Mucosa of stomach (tissue), 1 donor: Measurements from ENCODE around the gene NPR1.

Experiments used
- H3K27me3 ChIP-seq: one replicate; pipeline ENCODE4 v1.7.0; 2013; ENCODE audit warnings: mild to moderate bottlenecking, low read length; ENCODE audit not compliant: control insufficient read depth, insufficient read depth
- H3K36me3 ChIP-seq: one replicate; pipeline ENCODE4 v1.7.0; 2013; ENCODE audit warnings: low read length; ENCODE audit not compliant: control insufficient read depth, insufficient read depth
- H3K4me1 ChIP-seq: one replicate; pipeline ENCODE4 v1.7.0; 2013; ENCODE audit warnings: mild to moderate bottlenecking, low read length; ENCODE audit not compliant: control insufficient read depth, insufficient read depth
- H3K4me3 ChIP-seq: one replicate; pipeline ENCODE4 v1.7.0; 2013; ENCODE audit warnings: low read length
- H3K9ac ChIP-seq: one replicate; pipeline ENCODE4 v1.7.0; 2013; ENCODE audit warnings: mild to moderate bottlenecking, low read length, moderate library complexity
- H3K9me3 ChIP-seq: one replicate; pipeline ENCODE4 v1.7.0; 2013; ENCODE audit warnings: mild to moderate bottlenecking, low read length, moderate library complexity; ENCODE audit not compliant: control insufficient read depth
- donor health status: Pancreatic carcinoma.

The NPR1 gene

GRCh38 chr1:153678519-153679336 is at the start of gene NPR1:
Gene NPR1, plus strand, starts transcription at chr1:153678688. Its CDS starts 421 bp downstream, at chr1:153679109.
- H3K9ac ChIP-seq: peak within 1 kb of the TSS; percentile 47

GRCh38 chr1:153629343-153629665 is 49.2 kb upstream of the NPR1 start:
- Histone ChIP-seq H3K9ac (no peak overlapping the region), H3K36me3 (no peaks in the 10 kb centered on the region), H3K4me1 (peaks cover 40% of the 10 kb centered on the region), H3K27me3 (no peaks in the 10 kb centered on the region), H3K9me3 (no peaks in the 10 kb centered on the region), H3K4me3 (no peak overlapping the region)

More at GRCh38 chr1:153678519-153679336, at the start of gene NPR1:
- no peaks in the 10 kb centered on the region for H3K36me3 ChIP-seq
- H3K9me3 ChIP-seq: no peaks in the 10 kb centered on the region
- peaks cover 24% of the 10 kb centered on the region for H3K4me1 ChIP-seq
- peak within 1 kb of the TSS; percentile 14 for H3K4me3 ChIP-seq
- peaks cover 44% of the 10 kb centered on the region for H3K27me3 ChIP-seq

DNA sequence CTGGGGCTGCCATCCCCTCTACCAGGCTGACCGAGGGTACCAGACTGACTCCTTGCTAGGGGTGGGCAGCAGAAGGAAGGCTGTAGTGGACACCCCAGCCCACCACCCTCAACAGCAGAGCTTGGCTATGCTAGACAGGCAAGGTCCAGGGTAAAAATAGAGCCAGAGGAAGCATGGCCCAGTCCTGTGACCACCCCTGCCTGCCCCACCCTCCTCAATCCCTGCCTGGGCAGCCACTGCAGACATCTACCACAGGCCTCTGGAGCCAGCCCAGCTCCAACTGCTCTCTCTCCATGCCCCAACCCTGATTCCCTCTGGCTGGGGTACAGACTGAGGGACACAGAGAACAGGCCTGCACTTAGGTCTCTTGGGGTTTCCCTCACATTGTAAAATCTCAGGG is 48.5 kb upstream of the NPR1 start:
- Histone ChIP-seq H3K27me3 (no peaks in the 10 kb centered on the region), H3K4me1 (peaks cover 40% of the 10 kb centered on the region), H3K36me3 (no peaks in the 10 kb centered on the region), H3K9me3 (no peaks in the 10 kb centered on the region), H3K4me3 (no peak overlapping the region), H3K9ac (no peak overlapping the region)

DNA sequence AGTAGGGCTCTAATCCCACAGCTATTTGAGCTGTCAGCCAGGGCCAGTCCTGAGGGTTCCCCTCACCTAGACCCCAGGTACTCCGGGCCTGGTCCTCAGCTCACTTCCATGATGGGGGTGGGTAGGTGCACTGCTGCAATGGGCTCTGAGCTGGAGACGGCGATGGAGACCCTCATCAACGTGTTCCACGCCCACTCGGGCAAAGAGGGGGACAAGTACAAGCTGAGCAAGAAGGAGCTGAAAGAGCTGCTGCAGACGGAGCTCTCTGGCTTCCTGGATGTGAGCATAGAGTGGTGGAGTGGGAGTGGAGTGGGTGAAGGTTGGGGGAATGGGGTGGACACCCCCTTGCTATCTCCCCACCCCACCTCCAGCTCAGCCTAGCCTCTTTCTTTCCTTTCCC is 48.1 kb upstream of the NPR1 start:
- no peaks in the 10 kb centered on the region for H3K27me3 ChIP-seq
- no peak overlapping the region for H3K9ac ChIP-seq
- H3K4me1 ChIP-seq: peaks cover 41% of the 10 kb centered on the region
- no peak overlapping the region for H3K4me3 ChIP-seq
- no peaks in the 10 kb centered on the region for H3K9me3 ChIP-seq
- H3K36me3 ChIP-seq: no peaks in the 10 kb centered on the region

- Histone ChIP-seq H3K36me3 (no peaks in the 10 kb centered on the region), H3K4me1 (peaks cover 46% of the 10 kb centered on the region), H3K27me3 (no peaks in the 10 kb centered on the region)
These were observed 47.2 kb upstream of the NPR1 start for GRCh38 chr1:153631047-153632022.

GRCh38 chr1:153633161-153633753 is 45.2 kb upstream of the NPR1 start:
- H3K9me3 ChIP-seq: no peaks in the 10 kb centered on the region
- H3K4me1 ChIP-seq: peaks cover 46% of the 10 kb centered on the region
- peak overlapping the region; percentile 99 for H3K9ac ChIP-seq
- peaks cover 7% of the 10 kb centered on the region for H3K36me3 ChIP-seq
- H3K27me3 ChIP-seq: no peaks in the 10 kb centered on the region
- peak overlapping the region; percentile 50 for H3K4me3 ChIP-seq

More at GRCh38 chr1:153631047-153632022, 47.2 kb upstream of the NPR1 start:
- Histone ChIP-seq H3K9me3 (no peaks in the 10 kb centered on the region), H3K9ac (no peak overlapping the region), H3K4me3 (no peak overlapping the region)

DNA sequence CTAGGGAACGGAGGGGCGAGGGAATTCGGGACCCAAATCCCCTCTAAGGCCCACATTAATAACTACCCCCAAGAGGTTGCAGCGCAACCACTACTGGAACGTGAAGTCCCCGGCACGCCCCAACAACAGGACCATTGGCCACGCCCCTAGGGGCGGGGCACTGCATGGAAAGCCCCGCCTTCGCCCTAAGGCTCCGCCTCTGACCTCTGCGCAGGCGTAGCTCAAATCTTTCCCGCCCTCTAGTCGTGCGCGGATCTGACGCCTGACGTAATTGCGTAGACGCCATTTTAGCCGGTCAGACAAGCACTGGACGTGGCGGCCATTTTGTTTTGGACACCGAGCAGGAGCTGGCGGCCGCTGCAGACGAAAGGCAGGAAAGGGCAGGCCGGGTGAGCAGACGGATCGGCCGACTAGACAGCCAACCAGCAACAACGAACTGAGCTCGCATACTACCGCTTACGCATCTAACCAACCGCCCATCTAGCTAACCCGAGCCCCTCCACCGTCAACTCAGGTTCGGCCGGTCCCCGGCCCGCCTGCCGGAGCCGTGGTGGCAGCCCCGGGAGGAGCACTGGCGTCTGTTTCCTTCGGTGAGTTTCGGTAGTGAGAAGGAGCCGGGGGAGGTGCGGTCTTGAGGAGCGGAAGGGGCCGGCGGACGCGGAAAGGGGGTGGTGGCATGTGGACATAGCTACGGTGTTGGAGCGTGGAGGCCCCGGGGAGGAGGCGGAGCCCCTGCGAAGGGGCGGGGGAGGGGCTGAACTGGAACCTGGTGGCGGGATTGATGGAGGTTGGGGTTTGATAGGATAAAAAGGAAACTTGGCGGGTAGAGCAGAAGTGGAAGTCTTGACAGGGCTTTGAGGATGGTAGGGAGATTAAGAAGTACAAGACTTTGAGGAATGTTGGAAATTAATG is 44.5 kb upstream of the NPR1 start, which contains the start of gene CHTOP:
CHTOP (plus strand) TSS at position 313 of the 912 bp plus-strand sequence. CDS start 2,523 bp downstream, outside the sequence.
- H3K4me1 ChIP-seq: peaks cover 47% of the 10 kb centered on the region
- peak within 1 kb of the TSS; percentile 99 for H3K9ac ChIP-seq
- no peaks in the 10 kb centered on the region for H3K27me3 ChIP-seq

GRCh38 chr1:153635872-153636271 is 42.6 kb upstream of the NPR1 start:
- H3K9ac ChIP-seq: no peak overlapping the region
- no peak overlapping the region for H3K4me3 ChIP-seq
- H3K4me1 ChIP-seq: peaks cover 46% of the 10 kb centered on the region

More for the DNA sequence above, 44.5 kb upstream of the NPR1 start, which contains the start of gene CHTOP:
- no peaks in the 10 kb centered on the region for H3K9me3 ChIP-seq
- H3K4me3 ChIP-seq: peak within 1 kb of the TSS; percentile 91
- H3K36me3 ChIP-seq: peaks cover 7% of the 10 kb centered on the region

GRCh38 chr1:153636312-153636711 is 42.2 kb upstream of the NPR1 start:
- H3K9me3 ChIP-seq: no peaks in the 10 kb centered on the region
- H3K27me3 ChIP-seq: no peaks in the 10 kb centered on the region
- H3K36me3 ChIP-seq: peaks cover 7% of the 10 kb centered on the region
- H3K9ac ChIP-seq: no peak overlapping the region
- H3K4me1 ChIP-seq: peaks cover 42% of the 10 kb centered on the region
- no peak overlapping the region for H3K4me3 ChIP-seq

More at GRCh38 chr1:153635872-153636271, 42.6 kb upstream of the NPR1 start:
- H3K9me3 ChIP-seq: no peaks in the 10 kb centered on the region
- H3K27me3 ChIP-seq: no peaks in the 10 kb centered on the region
- peaks cover 7% of the 10 kb centered on the region for H3K36me3 ChIP-seq

GRCh38 chr1:153638261-153638660 is 40.2 kb upstream of the NPR1 start:
- Histone ChIP-seq H3K9ac (no peak overlapping the region), H3K36me3 (peaks cover 10% of the 10 kb centered on the region), H3K27me3 (no peaks in the 10 kb centered on the region)

GRCh38 chr1:153639280-153639679 is 39.2 kb upstream of the NPR1 start:
- Histone ChIP-seq H3K4me1 (peaks cover 30% of the 10 kb centered on the region), H3K36me3 (peaks cover 10% of the 10 kb centered on the region), H3K9ac (no peak overlapping the region), H3K9me3 (no peaks in the 10 kb centered on the region), H3K4me3 (no peak overlapping the region), H3K27me3 (no peaks in the 10 kb centered on the region)

More at GRCh38 chr1:153638261-153638660, 40.2 kb upstream of the NPR1 start:
- no peaks in the 10 kb centered on the region for H3K9me3 ChIP-seq
- H3K4me3 ChIP-seq: no peak overlapping the region
- peaks cover 32% of the 10 kb centered on the region for H3K4me1 ChIP-seq
